GM21526 (cell line): ENCODE measurements around the gene FBXO47.

ENCODE experiments used
- ATAC-seq: cut with Tn5 transposase; IDR thresholded peaks from one replicate; pipeline ENCODE4 v1.9.1; 2021; ENCODE audit warnings: moderate library complexity; ENCODE audit not compliant: unreplicated experiment, low FRiP score

FBXO47 gene

GRCh38 chr17:38907930-38908675 is 59.1 kb downstream of the FBXO47 start:
- no peak for ATAC-seq

GRCh38 chr17:38906460-38907228 is 60.6 kb downstream of the FBXO47 start:
- ATAC-seq: no peak

GRCh38 chr17:38905375-38905774 is 61.8 kb downstream of the FBXO47 start:
- ATAC-seq: no peak

- ATAC-seq: no peak
Observed at GRCh38 chr17:38904892-38905291, 62.3 kb downstream of the FBXO47 start.

- ATAC-seq: no peak
Observed at GRCh38 chr17:38903404-38903803, 63.8 kb downstream of the FBXO47 start.

GRCh38 chr17:38900978-38901656 is 66.1 kb downstream of the FBXO47 start:
- no peak for ATAC-seq

GRCh38 chr17:38899421-38899820 is 67.8 kb downstream of the FBXO47 start:
- no peak for ATAC-seq

- peak; percentile 66 for ATAC-seq
Observed at GRCh38 chr17:38898812-38899348, 68.3 kb downstream of the FBXO47 start.

- ATAC-seq: peak; percentile 21
Observed at GRCh38 chr17:38898291-38898679, 68.9 kb downstream of the FBXO47 start.

- ATAC-seq: no peak
Observed at GRCh38 chr17:38897671-38898290, 69.4 kb downstream of the FBXO47 start.

- no peak for ATAC-seq
Observed at GRCh38 chr17:38897176-38897575, 70.0 kb downstream of the FBXO47 start.

- ATAC-seq: no peak
Observed at GRCh38 chr17:38896346-38896954, 70.8 kb downstream of the FBXO47 start.

- no peak for ATAC-seq
Observed at GRCh38 chr17:38894276-38894675, 72.9 kb downstream of the FBXO47 start.

- no peak for ATAC-seq
Observed at GRCh38 chr17:38893607-38894006, 73.6 kb downstream of the FBXO47 start.

GRCh38 chr17:38893113-38893512 is 74.1 kb downstream of the FBXO47 start:
- ATAC-seq: no peak

GRCh38 chr17:38892620-38893019 is 74.6 kb downstream of the FBXO47 start:
- ATAC-seq: no peak

- no peak for ATAC-seq
Observed at GRCh38 chr17:38892083-38892482, 75.1 kb downstream of the FBXO47 start.

GRCh38 chr17:38891441-38891840 is 75.8 kb downstream of the FBXO47 start:
- ATAC-seq: no peak

GRCh38 chr17:38890410-38890746 is 76.8 kb downstream of the FBXO47 start:
- no peak for ATAC-seq

GRCh38 chr17:38889745-38890409 is 77.3 kb downstream of the FBXO47 start:
- no peak for ATAC-seq
